ENCODE data around the gene CRELD2. TPM values are rescaled to one million over a fixed set of nuclear protein-coding genes. Genes with fewer than 3 reads are reported as not detected.

Gene CRELD2, protein sequence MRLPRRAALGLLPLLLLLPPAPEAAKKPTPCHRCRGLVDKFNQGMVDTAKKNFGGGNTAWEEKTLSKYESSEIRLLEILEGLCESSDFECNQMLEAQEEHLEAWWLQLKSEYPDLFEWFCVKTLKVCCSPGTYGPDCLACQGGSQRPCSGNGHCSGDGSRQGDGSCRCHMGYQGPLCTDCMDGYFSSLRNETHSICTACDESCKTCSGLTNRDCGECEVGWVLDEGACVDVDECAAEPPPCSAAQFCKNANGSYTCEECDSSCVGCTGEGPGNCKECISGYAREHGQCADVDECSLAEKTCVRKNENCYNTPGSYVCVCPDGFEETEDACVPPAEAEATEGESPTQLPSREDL
- 58.4 TPM for polyA plus RNA-seq (2013, experiment 1 of 2; ENCODE audit: insufficient read length)
- 49.0 TPM for polyA plus RNA-seq (2013, experiment 2 of 2; ENCODE audit: insufficient read length)

DNA sequence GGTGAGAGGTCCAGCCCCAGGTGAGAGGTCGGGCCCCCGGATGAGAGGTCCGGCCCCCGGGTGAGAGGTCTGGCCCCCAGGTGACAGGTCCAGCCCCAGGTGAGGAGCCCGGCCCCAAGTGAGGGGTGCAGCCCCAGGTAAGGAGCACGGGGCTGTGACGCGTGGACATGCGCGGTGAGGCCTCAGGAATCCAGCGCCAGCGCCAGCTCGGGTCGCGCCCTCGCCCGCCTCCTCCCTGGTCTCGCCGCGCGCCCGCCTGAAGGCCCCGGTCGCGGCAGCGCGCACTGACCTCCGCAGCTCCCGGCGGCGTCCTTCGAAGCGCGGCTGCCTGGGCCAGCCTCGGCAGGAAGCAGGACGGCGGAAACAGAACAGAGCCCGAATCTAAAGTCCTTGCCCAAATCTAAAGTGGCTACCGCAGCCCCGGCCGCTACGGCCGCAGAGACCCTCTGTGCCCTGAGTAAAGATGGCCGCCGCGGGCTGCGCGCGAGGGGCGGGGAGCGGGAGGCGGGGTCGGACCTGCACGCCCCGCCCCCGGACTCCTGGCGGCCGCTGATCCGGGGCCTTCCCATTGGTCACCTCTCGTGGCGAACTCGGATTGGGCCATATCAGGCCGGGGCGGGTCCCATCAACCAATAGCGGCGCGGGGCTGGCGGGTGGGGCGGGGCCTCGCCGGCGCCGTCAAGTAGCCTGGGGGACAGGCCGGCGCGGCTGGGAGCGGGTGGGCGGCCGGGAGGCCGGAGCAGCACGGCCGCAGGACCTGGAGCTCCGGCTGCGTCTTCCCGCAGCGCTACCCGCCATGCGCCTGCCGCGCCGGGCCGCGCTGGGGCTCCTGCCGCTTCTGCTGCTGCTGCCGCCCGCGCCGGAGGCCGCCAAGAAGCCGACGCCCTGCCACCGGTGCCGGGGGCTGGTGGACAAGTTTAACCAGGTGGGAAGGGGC is at the start of gene CRELD2, which contains the start of gene ALG12:
TSS of gene CRELD2 (plus strand) at position 661 of the 937 bp plus-strand sequence. CDS start at position 797, 136 bp downstream.
TSS of gene ALG12 (minus strand) at position 465 of the 937 bp plus-strand sequence. CDS start 4,673 bp downstream, outside the sequence.
- DNase-seq: peak; percentile 98

DNA sequence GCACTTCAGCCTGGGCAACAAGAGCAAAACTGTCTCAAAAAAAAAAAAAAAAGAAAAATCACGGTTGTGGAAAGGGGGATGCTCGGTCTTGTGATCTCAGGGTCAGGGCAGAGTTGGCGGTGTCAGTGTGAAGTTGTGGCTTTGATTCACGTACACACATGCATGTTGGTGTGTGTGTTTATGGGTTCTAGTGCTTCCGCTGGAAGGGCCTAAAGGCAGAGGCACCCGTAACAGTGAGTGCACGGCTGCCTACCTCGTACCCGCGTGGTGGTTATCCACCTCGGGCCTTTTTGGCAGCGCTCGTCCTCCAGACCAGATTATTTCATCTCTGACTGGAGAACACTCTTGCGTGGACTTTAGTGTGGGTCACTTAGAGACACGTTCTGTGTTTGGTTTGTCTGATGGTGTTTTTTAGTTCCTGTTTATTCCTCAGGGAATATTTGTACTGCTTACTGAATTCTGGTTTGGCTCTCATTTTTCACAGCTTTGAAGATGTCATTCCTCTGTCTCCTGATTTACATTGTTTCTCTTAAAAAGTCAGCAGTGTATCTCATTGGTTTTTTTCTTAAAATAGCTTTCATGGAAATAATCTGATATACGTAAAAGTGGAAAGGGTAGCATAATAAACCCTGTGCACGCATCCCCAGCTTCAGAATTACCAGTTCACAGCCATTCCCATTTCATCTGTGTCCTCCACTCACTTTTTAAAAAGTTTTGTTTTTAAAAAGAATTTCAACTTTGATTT is 49.2 kb upstream of the CRELD2 start:
- no peak for DNase-seq

DNA sequence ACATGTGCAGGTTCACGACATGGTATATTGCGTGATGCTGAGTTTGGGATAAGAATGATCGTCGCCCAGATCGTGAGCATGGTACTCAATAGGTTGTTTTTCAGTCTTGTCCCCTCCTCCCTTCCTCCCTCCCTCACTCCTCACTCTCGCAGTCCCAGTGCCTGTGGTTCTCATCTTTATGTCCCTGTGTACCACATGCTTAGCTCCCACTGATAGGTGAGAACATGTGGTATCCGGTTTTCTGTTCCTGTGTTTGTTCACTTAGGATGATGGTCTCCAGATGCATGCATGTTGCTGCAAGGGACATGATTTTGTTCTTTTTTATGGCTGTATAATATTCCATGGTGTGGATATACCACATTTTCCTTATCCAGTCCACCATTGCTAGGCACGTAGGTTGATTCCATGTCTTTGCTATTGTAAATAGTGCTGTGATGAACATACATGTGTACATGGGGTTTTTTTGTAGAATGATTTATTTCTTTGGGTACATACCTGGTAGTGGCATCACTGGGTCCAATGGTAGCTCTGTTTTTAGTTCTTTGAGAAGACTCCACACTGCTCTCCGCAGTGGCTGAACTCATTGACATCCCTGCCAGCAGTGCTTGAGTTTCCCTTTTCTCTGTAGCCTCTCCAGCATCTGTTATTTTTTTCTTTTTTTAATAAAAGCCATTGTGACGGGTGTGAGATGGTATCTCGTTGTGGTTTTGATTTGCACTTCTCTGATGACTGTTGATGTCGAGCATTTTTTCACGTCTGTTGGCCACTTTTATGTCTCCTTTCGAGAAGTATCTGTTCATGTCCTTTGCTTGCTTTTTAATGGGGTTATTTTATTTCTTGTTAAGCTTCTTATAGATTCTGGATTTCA is 48.4 kb upstream of the CRELD2 start:
- DNase-seq: no peak

DNA sequence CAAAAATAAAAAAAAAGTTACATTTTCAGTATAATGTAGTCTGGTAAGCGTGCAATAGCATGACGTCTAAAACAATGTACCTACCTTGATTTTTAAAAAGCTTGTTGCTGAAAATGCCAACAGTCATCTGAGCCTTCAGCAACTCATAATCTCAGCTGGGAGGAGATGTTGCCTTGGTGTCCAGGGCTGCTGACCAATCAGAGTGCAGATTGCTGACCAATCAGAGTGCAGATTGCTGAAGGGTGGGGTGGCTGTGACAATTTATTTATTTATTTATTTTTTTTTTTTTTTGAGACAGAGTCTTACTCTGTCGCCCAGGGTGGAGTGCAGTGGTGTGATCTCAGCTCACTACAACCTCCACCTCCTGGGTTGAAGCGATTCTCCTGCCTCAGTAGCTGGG is 47.0 kb upstream of the CRELD2 start:
- no peak for DNase-seq

DNA sequence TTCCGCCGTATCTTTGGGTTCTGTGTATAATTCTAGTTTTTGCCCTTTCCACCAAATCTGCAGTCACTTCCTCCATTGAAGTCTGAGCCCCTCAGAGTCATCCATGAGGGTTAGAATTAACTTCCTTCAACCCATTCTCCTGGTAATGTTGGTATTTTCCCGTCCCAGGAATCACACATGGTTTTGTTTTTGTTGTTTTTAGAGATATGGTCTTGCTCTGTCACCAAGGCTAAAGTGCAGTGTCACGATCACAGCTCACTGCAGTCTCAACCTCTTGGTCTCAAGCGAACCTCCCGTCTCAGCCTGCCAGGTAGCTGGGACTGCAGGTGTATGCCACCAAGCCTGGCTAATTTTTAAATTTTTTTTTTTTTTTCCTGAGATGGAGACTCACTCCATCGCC is 46.1 kb upstream of the CRELD2 start:
- no peak for DNase-seq

DNA sequence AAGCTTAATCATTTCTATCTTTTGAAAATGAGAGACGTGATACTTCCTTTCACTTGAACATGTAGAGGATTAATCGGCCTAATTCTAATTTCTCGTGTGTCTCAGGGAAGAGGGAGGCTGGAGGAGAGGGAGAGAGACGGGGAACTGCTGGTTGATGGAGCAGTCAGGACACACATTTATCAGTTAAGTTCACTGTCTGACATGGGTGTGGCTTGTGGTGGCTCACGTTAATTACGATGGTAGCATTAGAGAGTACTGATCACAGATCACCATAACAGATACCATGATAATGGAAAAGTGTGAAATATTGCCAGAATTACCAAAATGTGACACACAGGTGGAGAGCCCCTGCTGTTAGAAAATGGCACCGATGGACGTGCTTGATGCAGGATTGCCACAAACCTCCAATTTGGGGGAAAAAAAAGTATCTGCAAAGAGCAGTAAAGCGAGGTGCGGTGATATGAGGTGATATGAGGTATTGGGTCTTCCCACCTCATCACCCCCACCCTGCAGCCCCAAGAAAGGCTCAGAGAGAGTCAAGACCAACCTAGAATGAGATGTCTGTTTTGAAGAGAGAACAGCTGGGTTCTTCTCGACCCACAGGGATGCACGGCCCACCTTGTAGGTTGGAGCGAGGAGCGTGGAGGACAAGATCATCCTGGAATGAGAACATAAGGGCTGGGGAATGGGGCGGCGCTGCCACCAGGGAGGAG is 45.0 kb upstream of the CRELD2 start:
- DNase-seq: no peak

DNA sequence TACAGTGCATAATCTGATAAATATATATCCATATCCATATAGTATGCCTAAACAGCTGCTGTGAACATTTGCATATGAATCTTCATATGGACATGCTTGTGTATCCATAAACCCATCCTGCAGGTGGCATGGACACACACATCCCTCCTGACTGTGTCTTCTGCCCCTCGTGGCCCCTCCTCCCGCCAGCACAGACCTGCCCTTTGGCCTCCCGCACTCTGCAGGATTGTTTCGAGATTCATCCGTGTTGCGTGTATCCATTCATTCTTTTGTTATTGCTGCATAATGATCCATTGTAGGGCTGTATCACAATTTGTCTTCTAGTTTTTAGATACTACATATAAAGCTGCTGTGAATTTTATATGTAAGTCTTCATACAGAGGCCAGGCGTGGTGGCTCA is 40.8 kb upstream of the CRELD2 start:
- no peak for DNase-seq

DNA sequence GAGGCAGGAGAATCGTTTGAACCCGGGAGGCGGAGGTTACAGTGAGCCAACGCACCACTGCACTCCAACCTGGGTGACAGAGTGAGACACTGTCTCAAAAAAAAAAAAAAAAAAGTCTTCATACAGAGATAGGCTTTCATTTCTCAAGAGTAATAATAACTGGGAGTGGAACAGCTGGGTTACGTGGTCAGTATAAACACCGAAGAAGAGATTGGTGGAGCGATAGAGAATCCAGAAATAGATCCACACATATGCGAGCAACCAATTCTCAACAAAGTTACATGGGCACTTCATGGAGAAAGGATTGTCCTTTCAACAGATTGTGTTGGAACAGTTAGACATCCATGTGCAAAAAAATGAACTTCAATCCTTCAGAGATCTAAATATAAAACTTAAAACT is 40.2 kb upstream of the CRELD2 start:
- DNase-seq: no peak

DNA sequence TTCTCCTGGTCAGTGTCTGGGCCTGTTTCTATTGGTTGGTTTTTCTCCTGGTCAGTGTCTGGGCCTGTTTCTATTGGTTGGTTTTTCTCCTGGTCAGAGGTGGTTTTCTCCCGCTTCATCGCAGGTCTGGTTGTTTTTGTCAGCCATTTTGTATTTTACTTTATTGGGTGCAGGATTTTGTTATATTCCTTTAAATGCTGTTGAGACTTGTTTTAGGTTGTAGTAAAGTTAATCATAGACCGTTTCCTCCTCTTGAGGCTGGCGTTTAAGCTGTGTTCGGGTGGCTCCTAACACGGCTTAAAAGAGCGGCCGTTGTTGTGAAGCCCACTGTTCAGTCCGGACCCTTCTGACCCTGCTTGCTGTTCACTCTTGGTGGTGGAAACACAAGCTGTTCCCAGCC is 38.6 kb upstream of the CRELD2 start:
- DNase-seq: no peak

DNA sequence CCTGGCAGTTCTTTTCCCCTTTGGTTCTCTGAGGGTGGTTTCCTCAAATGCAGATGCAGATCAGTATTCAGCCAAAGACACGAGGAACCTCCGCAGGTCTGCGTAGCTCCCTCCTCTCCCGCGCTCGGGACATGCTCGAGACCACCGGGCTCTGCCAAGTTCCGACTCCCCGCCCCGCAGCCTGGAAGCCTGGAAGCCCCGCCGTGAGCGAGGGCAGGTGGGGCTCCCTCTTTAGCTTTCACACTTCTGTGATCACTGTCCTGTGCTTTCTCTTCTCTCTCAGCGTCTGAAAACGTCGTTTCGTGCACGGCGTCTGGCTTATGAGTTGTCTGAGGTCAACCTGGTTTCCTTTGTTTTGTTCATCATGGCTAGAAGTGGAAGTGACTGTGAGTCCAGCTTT is 38.2 kb upstream of the CRELD2 start:
- no peak for DNase-seq

DNA sequence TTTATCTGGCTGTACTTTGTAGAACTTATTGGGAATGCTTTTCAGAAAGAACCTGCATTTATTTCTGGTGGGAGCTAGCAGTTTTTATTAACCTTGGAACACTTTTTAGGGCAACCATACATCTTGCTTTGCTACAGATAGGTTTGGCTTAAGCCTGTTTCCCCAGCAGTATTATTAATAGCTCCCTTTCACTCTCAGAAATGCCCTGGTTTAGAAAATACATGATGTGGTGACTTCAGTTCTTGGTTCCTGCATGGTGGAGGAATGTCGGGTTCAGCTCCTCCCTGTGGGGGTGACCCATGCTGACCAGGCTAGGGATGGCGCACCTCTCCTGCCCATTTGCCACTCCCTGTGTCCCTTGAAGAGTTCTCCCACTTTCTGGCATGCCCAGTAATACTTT is 36.6 kb upstream of the CRELD2 start:
- DNase-seq: no peak

DNA sequence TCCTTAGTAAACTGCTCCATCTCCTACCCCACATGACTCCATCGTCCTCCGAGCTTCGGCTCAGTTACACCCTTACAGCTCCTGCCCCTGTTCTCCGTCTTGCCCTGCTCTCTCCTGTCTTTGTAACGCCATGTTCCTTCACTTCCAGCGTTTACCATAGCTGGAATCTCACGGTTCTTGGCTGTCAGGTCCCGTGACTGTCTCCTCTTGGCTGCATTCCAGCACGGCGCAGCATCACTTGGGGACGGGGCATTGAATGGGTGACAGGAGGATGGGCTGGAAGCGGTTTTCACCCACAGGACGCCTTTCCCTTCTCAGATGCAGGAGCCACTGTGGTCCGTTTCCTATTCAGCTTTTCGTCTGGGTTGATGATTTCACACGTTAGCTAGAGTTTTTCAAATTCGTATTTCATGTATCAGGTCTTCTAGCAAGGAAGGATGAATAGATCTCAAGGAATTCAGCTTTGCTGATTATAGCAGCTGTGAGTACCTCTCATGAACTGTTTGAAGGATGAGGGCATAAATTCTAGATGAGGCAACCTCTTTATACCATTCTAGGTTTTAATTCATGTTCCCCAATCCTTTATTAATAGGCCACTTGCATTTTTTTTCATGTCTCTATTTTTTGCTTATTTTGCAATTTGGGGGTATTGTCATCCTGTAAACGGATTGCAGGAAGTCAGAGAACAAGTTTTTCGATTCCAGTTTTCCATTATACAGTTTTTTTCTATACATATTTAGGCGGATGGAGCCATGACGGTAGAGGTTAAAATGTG is 35.7 kb upstream of the CRELD2 start:
- DNase-seq: no peak

DNA sequence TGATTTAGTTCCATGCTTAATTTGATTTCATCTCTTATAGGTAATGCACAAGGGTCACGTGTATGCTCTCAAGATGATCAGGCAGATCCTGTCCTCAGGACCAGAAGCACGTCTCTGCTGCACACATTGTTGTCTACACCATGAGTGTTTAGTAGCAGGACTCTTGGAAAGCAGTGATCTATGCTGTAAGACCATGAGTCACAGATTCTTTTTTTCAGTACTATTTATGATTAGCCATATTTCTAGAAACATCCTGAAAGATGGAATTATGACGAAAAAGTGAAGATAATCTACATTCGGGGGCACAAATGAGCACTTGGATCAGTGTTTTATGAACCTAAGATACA is 35.2 kb upstream of the CRELD2 start:
- DNase-seq: no peak

DNA sequence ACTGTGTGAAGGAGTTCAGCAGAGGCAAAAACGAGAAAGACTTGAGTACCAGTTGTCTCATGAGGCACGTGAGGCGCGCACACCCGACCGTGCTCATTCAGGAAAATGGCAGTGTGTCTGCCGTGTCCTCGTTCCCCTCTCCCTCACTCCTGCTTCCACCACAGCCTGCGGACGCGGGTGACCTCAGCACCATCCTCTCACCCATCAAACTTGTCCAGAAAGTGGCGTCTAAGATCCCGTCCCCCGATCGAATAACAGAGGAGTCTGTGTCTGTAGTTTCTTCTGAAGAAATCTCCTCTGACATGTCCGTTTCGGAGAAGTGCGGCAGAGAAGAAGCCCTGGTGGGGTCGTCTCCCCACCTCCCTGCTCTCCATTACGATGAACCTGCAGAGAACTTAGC is 34.4 kb upstream of the CRELD2 start:
- no peak for DNase-seq

DNA sequence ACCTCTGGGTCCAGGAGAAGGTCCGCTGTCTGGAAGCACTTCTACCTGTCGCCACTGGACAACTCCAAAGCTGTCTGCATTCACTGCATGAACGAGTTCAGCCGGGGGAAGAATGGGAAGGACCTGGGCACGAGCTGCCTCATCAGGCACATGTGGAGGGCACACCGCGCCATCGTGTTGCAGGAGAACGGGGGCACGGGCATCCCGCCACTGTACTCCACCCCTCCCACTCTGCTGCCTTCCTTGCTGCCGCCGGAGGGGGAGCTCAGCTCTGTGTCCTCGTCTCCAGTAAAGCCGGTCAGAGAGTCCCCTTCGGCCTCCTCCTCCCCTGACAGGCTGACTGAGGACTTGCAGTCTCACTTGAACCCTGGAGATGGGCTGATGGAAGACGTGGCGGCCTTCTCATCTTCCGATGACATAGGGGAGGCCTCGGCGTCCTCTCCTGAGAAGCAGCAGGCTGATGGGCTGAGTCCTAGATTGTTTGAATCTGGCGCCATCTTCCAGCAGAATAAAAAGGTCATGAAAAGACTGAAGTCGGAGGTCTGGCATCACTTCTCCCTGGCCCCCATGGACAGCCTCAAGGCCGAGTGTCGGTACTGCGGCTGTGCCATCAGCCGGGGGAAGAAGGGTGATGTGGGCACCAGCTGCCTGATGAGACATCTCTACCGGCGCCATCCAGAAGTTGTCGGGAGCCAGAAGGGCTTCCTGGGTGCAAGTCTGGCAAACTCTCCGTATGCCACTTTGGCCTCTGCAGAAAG is 33.8 kb upstream of the CRELD2 start:
- no peak for DNase-seq

DNA sequence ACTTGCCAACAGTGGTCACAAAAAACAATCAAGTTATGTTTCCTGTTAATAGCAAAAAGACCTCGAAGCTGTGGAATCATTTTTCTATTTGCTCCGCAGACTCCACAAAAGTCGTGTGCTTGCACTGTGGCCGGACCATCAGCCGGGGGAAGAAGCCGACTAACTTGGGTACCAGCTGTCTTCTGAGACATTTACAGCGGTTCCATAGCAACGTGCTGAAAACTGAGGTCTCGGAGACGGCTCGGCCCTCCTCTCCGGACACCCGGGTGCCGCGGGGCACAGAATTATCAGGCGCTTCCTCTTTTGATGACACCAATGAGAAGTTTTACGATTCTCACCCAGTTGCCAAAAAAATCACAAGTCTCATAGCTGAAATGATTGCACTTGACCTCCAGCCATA is 33.2 kb upstream of the CRELD2 start:
- DNase-seq: no peak

DNA sequence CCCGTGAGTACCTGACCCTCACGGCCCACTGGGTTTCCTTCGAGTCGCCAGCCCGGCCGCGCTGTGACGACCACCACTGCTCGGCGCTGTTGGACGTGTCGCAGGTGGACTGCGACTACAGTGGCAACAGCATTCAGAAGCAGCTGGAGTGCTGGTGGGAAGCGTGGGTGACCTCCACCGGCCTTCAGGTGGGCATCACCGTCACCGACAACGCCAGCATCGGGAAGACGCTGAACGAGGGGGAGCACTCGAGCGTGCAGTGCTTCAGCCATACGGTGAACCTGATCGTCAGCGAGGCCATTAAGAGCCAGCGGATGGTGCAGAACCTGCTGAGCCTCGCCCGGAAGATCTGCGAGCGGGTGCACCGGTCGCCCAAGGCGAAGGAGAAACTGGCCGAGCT is 32.6 kb upstream of the CRELD2 start:
- no peak for DNase-seq

DNA sequence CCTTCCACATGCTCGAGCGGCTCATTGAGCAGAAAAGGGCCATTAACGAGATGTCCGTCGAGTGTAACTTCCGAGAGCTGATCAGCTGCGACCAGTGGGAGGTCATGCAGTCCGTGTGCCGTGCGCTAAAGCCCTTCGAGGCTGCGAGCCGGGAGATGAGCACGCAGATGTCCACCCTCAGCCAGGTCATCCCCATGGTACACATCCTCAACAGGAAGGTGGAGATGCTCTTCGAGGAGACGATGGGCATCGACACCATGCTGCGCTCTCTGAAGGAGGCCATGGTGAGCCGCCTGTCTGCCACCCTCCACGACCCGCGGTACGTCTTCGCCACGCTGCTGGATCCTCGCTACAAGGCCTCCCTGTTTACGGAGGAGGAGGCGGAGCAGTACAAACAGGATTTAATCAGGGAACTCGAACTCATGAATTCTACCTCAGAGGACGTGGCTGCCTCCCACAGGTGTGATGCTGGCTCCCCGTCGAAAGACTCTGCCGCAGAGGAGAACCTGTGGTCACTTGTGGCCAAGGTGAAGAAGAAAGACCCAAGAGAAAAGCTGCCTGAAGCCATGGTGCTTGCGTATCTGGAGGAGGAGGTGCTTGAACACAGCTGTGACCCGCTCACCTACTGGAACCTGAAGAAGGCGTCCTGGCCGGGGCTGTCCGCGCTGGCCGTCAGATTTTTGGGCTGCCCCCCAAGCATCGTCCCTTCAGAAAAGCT is 31.9 kb upstream of the CRELD2 start:
- DNase-seq: no peak

DNA sequence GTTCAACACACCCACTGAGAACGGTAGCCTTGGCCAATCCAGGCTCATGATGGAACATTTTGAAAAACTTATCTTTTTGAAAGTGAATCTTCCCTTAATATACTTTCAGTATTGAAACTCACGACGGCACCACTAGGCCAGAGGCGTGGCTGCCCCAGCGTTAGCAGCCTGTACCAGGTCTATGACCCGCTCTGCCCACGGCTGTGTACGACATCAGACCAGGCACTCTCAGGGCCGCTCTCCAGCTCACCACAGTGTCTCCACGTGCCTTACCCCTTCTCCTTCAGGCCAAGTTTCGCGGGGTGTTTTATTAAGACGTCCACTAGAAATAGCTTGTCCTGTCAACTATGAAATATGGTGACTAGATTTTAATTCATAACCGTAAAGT is 31.4 kb upstream of the CRELD2 start:
- DNase-seq: no peak

Data from fibroblast of skin of scalp (primary cell).